PFSK-1 (cell line): ENCODE data around the gene TMIE.

Experiments used
- FOXP2 ChIP-seq: optimal IDR thresholded peaks from 2 replicates; pipeline ENCODE3; 2011; ENCODE audit warnings: borderline replicate concordance, control low read depth, inconsistent platforms; ENCODE audit not compliant: insufficient read depth; ENCODE audit errors: extremely low read length, extremely low read depth
- SIN3A ChIP-seq: IDR thresholded peaks from 2 replicates; pipeline ENCODE4 v1.6.1; 2012; ENCODE audit warnings: mild to moderate bottlenecking, low read length, moderate library complexity, borderline replicate concordance; ENCODE audit not compliant: insufficient read depth
- TF ChIP-seq, protein P1 (sequence below), 2 experiments: IDR thresholded peaks; 2 replicates each; pipeline versions ENCODE4 v1.6.1 to v1.8.0; 2011 to 2012; ENCODE audit warnings: low read depth in 2 of 2, low read length in 2 of 2, control low read depth in 1 of 2, inconsistent platforms in 1 of 2, mild to moderate bottlenecking in 1 of 2, moderate library complexity in 1 of 2; ENCODE audit not compliant: insufficient read depth in 1 of 2

DNA sequence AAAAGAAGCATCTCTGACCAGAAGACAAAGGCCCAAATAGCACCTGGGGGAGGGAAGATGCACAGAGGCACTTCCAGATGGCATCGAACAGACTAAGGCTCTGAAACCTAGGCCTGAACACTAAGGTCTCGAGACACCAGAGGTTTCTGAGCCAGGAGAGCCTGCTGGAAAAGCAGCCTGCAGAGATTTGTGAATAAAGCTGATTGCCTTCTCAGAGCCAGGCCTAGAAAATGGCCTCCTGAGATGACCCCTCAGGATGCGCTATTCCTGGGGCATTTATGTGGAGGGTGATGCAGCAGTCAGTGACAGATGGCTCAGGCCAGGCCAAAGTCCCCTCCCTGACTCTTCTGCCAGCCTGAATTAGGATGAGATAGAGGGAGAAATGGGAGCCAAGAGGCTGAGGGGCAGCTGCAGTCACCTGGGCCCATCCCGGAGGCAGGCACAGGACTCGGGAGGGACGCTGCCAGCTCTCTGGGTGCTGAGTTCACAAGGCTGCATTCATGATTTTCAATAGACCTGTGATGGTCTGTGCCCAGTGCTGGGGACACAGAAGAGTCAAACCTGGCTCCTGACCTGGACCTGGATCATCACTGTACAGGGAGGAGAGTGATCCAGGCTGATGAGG, 9.6 kb downstream of the TMIE start:
- TF ChIP-seq, protein P1, sequence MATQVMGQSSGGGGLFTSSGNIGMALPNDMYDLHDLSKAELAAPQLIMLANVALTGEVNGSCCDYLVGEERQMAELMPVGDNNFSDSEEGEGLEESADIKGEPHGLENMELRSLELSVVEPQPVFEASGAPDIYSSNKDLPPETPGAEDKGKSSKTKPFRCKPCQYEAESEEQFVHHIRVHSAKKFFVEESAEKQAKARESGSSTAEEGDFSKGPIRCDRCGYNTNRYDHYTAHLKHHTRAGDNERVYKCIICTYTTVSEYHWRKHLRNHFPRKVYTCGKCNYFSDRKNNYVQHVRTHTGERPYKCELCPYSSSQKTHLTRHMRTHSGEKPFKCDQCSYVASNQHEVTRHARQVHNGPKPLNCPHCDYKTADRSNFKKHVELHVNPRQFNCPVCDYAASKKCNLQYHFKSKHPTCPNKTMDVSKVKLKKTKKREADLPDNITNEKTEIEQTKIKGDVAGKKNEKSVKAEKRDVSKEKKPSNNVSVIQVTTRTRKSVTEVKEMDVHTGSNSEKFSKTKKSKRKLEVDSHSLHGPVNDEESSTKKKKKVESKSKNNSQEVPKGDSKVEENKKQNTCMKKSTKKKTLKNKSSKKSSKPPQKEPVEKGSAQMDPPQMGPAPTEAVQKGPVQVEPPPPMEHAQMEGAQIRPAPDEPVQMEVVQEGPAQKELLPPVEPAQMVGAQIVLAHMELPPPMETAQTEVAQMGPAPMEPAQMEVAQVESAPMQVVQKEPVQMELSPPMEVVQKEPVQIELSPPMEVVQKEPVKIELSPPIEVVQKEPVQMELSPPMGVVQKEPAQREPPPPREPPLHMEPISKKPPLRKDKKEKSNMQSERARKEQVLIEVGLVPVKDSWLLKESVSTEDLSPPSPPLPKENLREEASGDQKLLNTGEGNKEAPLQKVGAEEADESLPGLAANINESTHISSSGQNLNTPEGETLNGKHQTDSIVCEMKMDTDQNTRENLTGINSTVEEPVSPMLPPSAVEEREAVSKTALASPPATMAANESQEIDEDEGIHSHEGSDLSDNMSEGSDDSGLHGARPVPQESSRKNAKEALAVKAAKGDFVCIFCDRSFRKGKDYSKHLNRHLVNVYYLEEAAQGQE (IDR thresholded peaks at IDR 0.05; ENCODE audit: insufficient read depth in 1 of 2, low read depth in 2 of 2, low read length in 2 of 2) = no peak
- TF ChIP-seq FOXP2 (no peak), SIN3A (no peak)
